Measurements from ENCODE around the gene LTBP2. TPM values are rescaled to one million over a fixed set of nuclear protein-coding genes. Genes with fewer than 3 reads are reported as not detected.

LTBP2 gene
- polyA plus RNA-seq, 1 donor from 2014 or later = 0.33 TPM

- Histone ChIP-seq H3K79me2 (replicated peaks; ENCODE audit: insufficient read depth, low read length) (no peaks in the 10 kb centered on the region), H3K9me3 (ENCODE audit: low read length) (no peaks in the 10 kb centered on the region), H3K27ac (ENCODE audit: low read length) (no peak overlapping the region), H3K4me2 (ENCODE audit: low read length) (no peak overlapping the region), H3K27me3 (ENCODE audit: insufficient read depth, low read depth, low read length) (no peaks in the 10 kb centered on the region), H3K9me2 (ENCODE audit: insufficient read depth, low read length) (no peaks in the 10 kb centered on the region), H3F3A (ENCODE audit: insufficient read depth, low read length, poor library complexity, severe bottlenecking) (no peaks in the 10 kb centered on the region), H3K4me3 (ENCODE audit: low read length) (no peak overlapping the region), H2AFZ (ENCODE audit: low read depth, low read length) (no peak overlapping the region), H4K20me1 (ENCODE audit: insufficient read depth) (no peaks in the 10 kb centered on the region), H3K9ac (ENCODE audit: low read length) (no peak overlapping the region), H3K36me3 (ENCODE audit: insufficient read depth, low read length) (no peaks in the 10 kb centered on the region)
- no peak for TF ChIP-seq RAD21 (conservative IDR thresholded peaks at IDR 0.05)
- TF ChIP-seq, protein P1, sequence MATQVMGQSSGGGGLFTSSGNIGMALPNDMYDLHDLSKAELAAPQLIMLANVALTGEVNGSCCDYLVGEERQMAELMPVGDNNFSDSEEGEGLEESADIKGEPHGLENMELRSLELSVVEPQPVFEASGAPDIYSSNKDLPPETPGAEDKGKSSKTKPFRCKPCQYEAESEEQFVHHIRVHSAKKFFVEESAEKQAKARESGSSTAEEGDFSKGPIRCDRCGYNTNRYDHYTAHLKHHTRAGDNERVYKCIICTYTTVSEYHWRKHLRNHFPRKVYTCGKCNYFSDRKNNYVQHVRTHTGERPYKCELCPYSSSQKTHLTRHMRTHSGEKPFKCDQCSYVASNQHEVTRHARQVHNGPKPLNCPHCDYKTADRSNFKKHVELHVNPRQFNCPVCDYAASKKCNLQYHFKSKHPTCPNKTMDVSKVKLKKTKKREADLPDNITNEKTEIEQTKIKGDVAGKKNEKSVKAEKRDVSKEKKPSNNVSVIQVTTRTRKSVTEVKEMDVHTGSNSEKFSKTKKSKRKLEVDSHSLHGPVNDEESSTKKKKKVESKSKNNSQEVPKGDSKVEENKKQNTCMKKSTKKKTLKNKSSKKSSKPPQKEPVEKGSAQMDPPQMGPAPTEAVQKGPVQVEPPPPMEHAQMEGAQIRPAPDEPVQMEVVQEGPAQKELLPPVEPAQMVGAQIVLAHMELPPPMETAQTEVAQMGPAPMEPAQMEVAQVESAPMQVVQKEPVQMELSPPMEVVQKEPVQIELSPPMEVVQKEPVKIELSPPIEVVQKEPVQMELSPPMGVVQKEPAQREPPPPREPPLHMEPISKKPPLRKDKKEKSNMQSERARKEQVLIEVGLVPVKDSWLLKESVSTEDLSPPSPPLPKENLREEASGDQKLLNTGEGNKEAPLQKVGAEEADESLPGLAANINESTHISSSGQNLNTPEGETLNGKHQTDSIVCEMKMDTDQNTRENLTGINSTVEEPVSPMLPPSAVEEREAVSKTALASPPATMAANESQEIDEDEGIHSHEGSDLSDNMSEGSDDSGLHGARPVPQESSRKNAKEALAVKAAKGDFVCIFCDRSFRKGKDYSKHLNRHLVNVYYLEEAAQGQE (IDR thresholded peaks at IDR 0.05; ENCODE audit: borderline replicate concordance) = no peak
- TF ChIP-seq EZH2 (IDR thresholded peaks at IDR 0.05; ENCODE audit: borderline replicate concordance, insufficient read depth, low read length, poor library complexity, severe bottlenecking) = no peak
- TF ChIP-seq POLR2AphosphoS5 (IDR thresholded peaks at IDR 0.05) = no peak
- no peak for TF ChIP-seq CTCF (IDR thresholded peaks at IDR 0.05; ENCODE audit: poor library complexity, severe bottlenecking)
- no peak for TF ChIP-seq SMC3 (conservative IDR thresholded peaks at IDR 0.05; ENCODE audit: poor library complexity)
- no peak for TF ChIP-seq MXI1 (conservative IDR thresholded peaks at IDR 0.05; ENCODE audit: poor library complexity, severe bottlenecking)
- TF ChIP-seq TAF1 (IDR thresholded peaks at IDR 0.05; ENCODE audit: low read depth) = no peak
Observed at GRCh38 chr14:74508844-74509428, 103.1 kb downstream of the LTBP2 start.

DNA sequence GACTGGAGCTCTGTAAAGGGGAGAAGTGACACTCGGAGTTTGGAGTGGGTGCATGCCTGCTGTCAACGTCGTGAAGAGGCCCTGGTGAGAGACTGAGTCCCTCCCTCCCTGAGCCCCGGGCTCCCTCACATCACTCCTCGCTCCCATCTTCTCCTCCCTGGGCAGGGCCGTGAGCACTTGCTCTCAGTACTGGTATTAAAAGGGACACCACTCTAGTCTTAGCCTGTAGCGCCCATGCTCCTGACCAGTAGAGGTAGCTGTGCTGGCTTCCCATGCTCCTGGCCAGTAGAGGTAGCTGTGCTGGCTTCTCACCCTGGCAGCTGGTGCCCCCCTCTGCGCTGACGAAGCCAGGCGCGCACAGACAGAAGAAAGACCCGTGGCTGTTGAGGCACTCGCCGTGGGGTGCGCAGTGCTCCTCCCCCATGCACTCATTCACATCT, 103.7 kb downstream of the LTBP2 start:
- Histone ChIP-seq H2AFZ (ENCODE audit: low read depth, low read length) (no peak overlapping the region), H3K36me3 (ENCODE audit: insufficient read depth, low read length) (no peaks in the 10 kb centered on the region), H3K4me3 (ENCODE audit: low read length) (no peak overlapping the region), H3K9me2 (ENCODE audit: insufficient read depth, low read length) (no peaks in the 10 kb centered on the region), H3K27ac (ENCODE audit: low read length) (no peak overlapping the region), H3F3A (ENCODE audit: insufficient read depth, low read length, poor library complexity, severe bottlenecking) (no peaks in the 10 kb centered on the region), H4K20me1 (ENCODE audit: insufficient read depth) (no peaks in the 10 kb centered on the region), H3K9ac (ENCODE audit: low read length) (no peak overlapping the region), H3K4me2 (ENCODE audit: low read length) (no peak overlapping the region), H3K9me3 (ENCODE audit: low read length) (no peaks in the 10 kb centered on the region), H3K79me2 (replicated peaks; ENCODE audit: insufficient read depth, low read length) (no peaks in the 10 kb centered on the region), H3K27me3 (ENCODE audit: insufficient read depth, low read depth, low read length) (no peaks in the 10 kb centered on the region)
- TF ChIP-seq, protein P1 (IDR thresholded peaks at IDR 0.05; ENCODE audit: borderline replicate concordance) = no peak
- no peak for TF ChIP-seq TAF1 (IDR thresholded peaks at IDR 0.05; ENCODE audit: low read depth)
- TF ChIP-seq CTCF (IDR thresholded peaks at IDR 0.05; ENCODE audit: poor library complexity, severe bottlenecking) = peak; percentile 16
- no peak for TF ChIP-seq POLR2AphosphoS5 (IDR thresholded peaks at IDR 0.05)

Measured in neural cell (in vitro differentiated cells).